DMS 273 (cell line): ENCODE measurements around the gene VEGFC.

Experiments
- DNase-seq: peaks from one replicate; lab custom pipeline; 2025; ENCODE audit not compliant: unreplicated experiment; lab: John Stamatoyannopoulos, UW

VEGFC gene

GRCh38 chr4:176708771-176709311 is 83.9 kb downstream of the VEGFC start:
- DNase-seq = no peak

GRCh38 chr4:176690716-176691115 is 102.0 kb downstream of the VEGFC start:
- no peak for DNase-seq

DNA sequence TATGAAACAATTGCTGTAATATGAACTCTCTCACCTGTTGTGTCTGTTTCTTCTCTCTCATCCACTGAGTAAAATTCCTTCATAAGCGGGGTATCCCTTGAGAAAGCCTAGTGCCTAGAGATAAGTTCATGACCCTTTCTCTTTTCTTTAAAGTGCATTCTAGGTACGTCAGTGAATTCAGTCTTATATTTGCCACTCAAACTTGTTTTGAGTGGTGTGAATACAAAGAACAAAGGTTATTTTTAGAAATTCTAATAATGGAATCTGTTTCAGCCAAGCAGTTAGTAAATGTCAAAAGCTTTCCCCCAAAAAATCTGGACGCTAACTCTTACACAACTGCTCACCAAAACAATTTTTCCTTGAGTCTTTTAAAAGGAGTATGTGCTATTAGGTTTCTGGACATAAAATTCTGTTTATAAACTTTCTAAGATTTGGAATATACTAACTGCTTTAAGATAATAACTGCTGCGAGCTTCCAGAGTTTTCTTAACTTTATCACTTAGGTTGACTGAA is 112.0 kb downstream of the VEGFC start:
- DNase-seq = no peak

GRCh38 chr4:176676901-176677300 is 115.8 kb downstream of the VEGFC start:
- DNase-seq = no peak

- DNase-seq = no peak
Observed at GRCh38 chr4:176675810-176676209, 116.9 kb downstream of the VEGFC start.

DNA sequence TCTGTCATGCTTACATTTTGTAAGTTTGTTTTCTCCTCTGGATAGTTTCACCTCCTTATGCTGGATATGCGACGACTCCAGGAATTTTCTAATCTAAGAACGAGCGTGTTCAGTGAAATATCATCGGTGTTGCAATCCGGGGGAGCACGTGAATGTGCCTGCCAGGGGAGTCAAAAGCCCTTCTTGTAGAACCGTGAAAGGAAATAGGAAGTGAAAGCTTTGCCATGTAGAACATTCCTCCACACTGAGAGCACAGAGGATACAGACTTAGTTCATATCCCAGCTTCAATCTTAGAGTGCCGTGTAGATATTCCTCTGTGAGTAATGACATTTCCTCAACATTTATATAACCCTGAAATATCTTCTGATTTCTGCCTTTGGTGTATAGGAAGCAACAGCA is 121.2 kb downstream of the VEGFC start:
- no peak for DNase-seq

- DNase-seq = no peak
Observed at GRCh38 chr4:176668324-176668723, 124.4 kb downstream of the VEGFC start.

DNA sequence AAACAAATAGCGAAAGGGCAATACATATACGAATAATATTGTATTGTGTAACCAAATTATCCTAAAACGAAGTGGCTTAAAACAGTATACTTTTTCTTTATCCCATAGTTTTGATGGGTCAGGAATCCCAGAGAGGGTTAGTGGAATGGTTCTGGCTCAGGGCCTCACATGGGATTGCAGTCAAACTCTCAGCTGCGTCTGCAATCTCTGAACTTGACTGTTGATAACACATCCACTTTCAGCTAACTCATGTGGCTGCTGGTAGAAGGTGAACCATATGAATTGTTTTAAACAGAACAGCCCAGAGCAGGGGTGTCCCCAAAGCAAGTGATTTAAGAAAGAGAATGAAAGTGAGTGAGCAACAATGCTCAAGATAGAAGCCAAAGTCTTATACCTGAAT is 127.8 kb downstream of the VEGFC start:
- DNase-seq = no peak

DNA sequence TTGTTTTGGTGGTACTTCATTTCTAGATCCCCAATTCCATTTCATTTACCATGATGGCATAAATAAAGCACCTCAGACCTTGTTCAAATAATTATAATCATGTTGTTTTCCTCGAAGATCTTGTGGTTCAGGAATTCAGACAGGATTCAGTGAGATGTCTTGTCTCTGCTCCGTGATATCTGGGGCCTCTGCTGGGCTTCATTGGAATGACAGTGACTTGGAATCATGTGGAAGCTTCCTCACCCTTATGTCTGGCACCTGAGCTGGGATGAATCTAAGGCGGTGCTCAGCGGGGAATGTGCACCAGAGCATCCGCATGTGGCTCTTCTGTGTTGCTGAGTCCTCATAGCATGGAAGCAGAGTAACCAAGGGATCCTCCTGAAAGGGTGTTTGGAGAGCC is 132.2 kb downstream of the VEGFC start:
- no peak for DNase-seq

GRCh38 chr4:176656108-176656507 is 136.6 kb downstream of the VEGFC start:
- DNase-seq = no peak

DNA sequence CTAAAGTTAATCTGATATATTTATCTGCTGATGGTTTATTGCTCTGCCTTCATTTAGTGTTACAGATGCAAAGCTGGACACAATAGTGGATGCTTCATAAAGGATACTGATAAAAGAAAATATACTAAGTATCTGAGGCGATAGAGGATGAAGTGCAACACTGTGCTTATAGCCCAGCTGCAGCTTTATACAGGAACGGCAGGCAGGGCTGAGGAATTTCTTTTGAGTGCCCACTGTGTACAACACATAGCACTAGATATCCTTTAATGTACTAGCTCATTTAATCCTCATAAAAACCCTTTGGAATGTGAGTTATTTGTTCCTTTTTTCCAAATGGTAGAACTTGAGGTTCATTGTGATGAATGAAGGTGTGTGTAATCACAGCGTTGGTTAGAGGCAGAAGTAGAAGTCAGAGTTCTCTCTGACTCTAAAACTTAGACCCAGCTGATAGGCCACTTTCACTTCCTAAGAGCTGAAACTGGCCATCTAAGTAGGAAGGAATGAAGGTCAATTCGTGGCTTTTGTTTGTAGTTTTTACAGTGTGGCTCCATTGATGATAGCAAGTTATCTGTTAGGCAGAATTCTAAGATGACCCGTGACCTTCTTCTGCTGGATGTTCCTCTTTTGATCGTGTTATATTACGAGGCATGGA is 138.0 kb downstream of the VEGFC start:
- no peak for DNase-seq

DNA sequence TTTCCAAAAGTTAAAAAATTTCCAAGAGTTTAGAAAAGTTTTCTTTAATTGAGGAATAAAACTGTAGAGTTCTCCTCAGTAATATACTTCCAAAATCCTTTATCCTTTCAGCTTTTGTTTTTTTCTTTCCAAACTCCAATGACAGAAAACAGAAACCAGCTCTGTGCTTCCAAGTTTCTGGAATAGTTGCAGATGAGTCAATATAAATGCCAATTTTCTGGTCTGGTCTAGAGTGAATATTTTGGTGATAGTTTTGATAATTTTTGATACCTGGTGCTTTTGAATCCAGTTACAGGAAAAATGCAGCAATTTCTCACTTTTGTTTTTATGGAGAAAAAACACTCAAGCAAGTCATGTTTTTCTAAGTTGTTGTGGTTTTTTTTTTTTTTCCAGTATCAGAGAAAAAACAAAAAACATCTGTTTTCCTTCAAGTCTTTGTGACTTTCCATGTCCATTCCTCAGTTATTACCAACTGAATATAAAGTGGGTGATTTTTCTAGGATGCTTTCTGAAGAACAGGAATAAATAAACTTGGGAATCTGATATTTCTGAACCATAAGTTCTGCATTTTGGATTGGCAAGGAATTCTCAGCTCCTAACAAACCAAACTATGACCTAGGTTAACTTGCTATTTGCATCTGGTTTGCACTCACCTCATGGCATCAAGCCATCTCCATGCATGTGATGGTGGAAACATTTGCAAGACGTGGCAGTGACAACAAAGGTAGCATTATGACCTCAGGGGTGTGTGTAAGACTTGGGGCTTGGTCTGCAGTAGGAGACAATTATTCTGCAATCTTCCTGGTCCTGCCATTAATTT is 139.1 kb downstream of the VEGFC start:
- DNase-seq = no peak

DNA sequence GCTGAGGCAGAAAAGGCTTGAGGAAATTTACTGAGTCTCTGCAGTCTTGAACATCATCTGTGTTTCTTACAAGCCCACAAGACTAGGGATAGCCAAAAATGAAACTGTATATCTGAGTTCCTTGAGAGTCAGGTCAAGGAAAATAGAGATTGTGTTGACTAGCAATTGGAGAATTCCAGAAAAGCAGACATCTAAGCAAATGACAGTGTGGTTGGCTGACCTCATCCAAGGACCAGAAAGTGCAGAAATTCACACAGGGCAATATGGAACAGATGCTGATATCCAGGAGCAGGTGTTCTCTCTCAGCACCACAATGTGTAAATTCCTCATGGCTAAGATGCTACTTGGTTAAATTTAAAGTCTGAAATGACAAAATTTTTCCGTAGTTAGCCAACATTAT is 146.4 kb downstream of the VEGFC start:
- no peak for DNase-seq

DNA sequence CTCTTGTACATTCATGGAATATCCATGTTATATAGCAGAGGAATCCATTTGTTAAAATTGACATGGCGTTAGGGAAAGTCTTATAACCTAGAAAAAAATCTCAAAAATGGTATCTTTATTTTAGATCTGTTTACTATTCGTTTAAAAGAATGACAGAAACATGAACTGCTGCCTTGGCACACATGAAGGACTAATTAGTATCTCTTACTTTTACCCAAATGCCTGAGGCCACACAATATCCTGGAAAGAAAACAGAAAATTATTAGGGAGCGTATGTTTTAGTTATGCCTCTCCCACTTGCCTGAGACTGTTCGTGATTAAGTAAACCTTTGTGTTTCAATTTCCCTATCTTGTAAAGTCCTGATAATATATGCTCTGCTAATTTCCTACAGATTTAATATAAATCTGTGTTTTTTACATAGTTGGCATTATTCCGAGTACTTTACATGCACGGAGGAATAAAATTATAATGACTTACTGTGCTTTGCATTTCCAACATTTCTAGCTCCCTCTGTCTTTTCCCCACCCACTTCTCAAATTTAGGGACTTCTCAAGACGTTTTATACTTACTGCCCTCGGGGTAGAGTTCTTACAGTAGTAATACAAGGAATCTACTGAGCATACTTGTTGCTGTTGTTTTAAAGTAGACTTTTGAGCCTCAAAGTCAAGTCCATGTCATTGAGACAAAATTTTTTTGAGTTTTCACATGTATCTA is 147.3 kb downstream of the VEGFC start:
- no peak for DNase-seq

GRCh38 chr4:176642472-176642871 is 150.2 kb downstream of the VEGFC start:
- DNase-seq = no peak

- no peak for DNase-seq
Observed at GRCh38 chr4:176641237-176641636, 151.5 kb downstream of the VEGFC start.

GRCh38 chr4:176638992-176639391 is 153.7 kb downstream of the VEGFC start:
- no peak for DNase-seq

DNA sequence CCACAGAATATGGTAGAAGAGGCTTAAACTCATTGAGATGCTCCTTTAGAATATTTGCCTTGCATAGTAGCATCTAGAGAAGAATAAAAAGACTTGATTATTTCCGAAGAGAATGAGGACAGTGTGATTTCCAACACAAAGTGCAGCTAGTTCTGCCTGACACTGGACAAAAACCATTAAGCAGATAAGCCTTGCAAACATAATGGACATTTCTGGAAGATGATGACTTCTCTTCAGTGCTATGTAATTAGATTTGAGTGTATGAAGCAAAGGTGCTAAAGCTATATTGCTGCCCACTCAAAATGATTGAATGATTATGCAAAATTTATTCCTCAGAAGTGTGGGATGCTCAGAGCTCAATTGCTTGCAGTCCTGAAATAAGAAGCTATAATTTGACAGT is 156.4 kb downstream of the VEGFC start:
- DNase-seq = no peak

GRCh38 chr4:176635372-176636261 is 157.1 kb downstream of the VEGFC start:
- no peak for DNase-seq
